NOMO-1 (cell line): ENCODE data around the gene SOWAHC.

Experiments
- DNase-seq, 2 experiments: peaks; one replicate each; lab custom pipeline; 2025; ENCODE audit not compliant: unreplicated experiment in 2 of 2; lab: John Stamatoyannopoulos, UW

SOWAHC gene

DNA sequence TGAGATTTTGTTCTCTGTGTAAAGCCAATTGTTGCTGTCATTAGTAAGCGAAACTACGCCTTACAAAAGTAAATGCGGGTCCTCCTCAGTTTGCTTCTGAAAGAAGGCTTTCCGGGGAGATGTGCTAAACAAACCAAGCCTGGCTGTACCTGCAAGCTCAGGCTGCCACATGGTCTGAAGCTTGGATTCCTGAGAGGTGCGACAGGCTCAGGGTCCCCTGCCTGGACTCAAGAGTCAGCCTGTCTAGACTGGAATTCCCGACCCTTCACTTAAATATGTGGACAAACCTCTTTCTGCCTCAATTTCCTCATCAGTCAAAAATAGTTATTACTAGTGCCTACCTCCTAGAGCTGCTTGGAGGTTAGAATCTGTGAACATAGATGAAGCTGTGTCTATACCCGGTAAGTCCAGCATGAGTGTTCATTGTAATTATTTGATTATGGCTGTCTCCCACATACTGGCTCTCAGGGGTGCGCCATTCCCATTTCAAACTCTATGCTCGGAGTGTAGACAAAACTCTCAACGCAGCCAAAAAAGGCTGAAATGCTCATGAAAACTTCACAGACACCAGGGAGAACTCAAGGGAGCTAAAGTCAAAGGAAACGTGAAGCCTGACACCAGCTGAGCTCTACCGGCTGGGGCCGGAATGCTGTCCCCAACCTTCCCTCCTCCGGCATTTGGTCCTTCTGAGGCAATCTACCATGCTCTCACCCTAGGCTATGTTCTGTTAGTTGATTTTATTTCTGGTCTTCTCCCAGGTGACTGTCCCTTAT, 31.4 kb downstream of the SOWAHC start:
- DNase-seq = no peak

DNA sequence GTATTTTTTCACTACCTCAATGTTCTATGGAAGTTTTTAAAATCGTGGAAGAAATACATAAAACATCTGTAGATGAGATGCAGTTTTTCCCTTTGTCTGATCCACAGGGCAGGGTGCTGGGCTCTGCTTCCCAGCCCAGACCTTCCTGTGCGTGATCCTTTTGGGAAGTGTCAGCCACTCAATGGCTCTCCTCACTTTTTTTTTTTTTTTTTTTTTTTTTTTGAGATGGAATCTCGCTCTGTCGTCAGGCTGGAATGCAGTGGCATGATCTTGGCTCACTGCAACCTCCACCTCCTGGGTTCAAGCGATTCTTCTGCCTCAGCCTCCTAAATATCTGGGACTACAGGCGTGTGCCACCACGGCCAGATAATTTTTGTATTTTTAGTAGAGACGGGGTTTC, 32.8 kb downstream of the SOWAHC start:
- DNase-seq = no peak

DNA sequence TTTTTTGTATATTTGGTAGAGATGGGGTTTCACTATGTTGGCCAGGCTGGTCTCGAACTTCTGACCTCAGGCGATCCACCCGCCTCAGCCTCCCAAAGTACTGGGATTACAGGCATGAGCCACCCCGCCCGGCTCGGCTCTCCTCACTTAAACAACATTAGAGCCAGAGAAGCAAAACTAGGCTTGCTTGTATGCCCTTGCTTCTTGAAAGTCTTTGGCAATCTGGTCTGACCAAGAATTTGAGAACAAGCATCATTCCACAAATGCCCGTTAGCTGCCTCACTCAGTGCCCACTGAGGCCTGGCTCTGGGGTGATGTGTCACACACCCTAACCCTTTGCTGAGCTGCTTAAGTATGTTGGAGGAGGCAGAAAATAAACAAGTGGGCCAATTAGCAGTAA, 33.5 kb downstream of the SOWAHC start:
- DNase-seq = no peak

DNA sequence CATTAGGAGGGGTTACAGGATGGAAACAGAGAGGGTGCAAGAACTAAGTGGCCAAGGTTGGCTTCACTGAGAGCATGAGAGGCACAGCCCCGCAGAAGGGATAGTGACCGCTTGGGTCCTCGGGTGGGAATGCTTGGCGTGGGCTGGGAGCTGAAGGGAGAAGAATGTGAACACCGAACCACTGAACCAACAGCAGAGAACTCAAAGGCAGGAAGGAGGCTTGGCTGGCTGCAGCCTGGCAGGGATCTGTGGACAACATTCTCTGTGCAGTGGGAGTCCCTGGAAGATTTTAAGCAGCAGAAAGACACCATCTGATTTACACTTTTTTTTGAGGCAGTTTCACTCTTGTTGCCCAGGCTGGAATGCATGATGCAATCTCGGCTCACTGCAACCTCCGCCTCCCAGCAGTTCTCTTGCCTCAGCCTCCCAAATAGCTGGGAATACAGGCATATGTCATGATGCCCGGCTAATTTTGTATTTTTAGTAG, 33.9 kb downstream of the SOWAHC start:
- no peak for DNase-seq

DNA sequence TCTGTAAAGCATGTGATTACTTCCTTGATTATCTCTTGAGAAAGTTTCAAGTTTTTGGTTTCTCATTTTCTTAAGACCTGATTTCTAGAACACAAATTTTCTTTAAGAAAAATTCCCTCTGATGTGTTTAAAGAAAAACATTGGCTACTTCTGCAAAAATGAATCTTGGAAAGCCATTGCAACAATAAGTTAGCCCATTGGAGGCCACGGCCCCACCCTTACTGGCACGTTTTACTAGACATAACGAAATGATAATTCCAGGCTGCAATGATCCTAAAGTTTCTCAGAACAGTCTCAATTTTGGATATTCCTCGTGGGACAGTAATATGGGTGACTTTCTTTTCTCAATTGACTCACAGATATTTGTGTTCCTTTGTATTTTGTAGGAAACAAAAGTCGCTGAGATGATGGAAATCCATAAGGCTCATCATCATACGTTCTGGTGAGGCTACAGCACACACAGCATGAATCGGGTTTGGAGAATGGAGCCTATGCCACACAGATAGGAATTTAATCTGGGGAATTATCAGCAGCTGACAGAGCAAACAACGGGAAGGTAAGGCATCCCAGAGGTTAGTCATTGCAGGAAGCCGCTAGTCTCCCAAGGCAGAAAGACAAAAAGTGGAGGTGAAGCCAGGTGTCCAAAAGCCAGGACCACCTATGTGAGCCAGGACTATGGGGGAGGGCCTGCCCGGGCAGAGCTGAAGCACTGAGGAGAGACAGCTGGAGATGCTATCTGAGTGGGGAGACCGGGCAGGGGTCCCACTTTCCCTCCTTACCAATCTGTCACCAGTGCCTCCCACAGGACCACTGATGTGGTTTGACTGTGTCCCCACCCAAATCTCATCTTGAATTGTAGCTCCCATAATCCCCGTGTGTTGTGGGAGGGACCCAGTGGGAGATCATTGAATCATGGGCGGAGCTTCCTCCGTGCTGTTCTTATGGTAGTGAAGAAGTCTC, 35.9 kb downstream of the SOWAHC start:
- no peak for DNase-seq

GRCh38 chr2:109654326-109655050, 40.3 kb downstream of the SOWAHC start:
- DNase-seq = no peak

GRCh38 chr2:109655287-109655686, 41.1 kb downstream of the SOWAHC start:
- DNase-seq = no peak

GRCh38 chr2:109659396-109660045, 45.4 kb downstream of the SOWAHC start:
- no peak for DNase-seq

- DNase-seq = no peak
These were observed 46.1 kb downstream of the SOWAHC start for GRCh38 chr2:109660046-109660860.

- DNase-seq = no peak
These were observed 48.7 kb downstream of the SOWAHC start for GRCh38 chr2:109662889-109663288.

- DNase-seq = no peak
These were observed 49.6 kb downstream of the SOWAHC start for GRCh38 chr2:109663721-109664120.

DNA sequence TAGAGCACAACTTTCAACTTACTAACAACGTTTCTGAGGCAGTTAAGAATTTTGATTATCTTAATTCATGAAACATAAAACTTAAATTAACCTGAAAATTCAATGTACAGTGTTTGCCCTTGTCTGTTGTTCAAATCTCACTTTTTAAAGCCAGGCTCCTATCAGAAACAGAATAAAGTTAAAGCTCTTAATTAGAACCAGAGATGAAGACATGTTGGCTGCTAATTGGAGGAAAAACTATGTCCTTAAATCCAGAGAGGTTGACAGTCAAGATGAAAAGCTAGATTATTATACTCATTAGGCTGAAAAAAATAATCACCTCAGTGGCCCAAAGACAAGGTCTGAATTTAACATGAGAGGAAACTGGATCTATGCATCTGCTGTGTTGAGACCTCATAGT, 52.3 kb downstream of the SOWAHC start:
- DNase-seq = no peak
